CD4-positive, alpha-beta T cell treated with Interleukin-4 for 1 hour (primary cell): ENCODE results near the gene WDR90.
A peak's percentile ranks its signal among the peaks of the same experiment; 100 is the strongest.

Experiments used
- DNase-seq, 2 donors: peaks; one replicate each; pipeline ENCODE4 v3.0.0-alpha.2; 2020 to 2022

WDR90 gene

GRCh38 chr16:710500-711075, 61.4 kb downstream of the WDR90 start:
- DNase-seq: no peak

GRCh38 chr16:711084-711483, 61.9 kb downstream of the WDR90 start:
- no peak for DNase-seq

DNA sequence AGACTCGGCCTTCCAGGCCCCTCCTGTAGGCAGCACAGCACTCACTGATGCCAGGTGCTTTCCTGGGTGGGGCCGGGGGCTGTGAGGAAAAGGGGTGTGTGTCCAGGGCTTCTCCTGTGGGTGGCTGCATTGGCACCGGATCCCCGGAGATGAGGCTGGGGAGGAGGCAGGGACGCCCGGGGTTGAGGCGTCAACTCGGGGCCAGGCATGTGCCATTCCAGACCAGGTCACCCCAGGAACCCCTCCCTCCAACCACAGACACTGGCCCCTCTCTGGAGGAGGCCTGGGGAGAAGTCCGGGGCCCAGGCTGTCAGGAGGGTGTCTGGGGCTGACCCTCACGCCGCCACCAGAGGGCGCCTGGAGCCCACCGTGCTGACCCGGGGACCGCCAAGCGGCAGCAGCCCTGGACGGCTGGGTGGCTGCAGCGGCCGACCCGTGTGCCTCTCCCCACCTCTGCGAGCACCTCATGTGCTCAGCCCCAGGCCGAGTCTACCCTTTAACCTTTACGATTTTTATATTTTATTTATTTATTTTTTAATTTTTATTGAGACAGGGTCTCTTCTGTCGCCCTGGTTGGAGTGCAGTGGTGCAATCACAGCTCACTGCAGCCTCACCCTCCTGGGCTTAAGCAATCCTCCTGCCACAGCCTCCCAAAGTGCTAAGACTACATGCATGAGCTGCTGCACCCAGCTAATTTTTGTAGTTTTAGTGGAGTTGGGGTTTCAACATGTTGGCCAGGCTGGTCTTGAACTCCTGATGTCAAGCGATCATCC, 62.6 kb downstream of the WDR90 start:
- peak; percentile 78 for DNase-seq

DNA sequence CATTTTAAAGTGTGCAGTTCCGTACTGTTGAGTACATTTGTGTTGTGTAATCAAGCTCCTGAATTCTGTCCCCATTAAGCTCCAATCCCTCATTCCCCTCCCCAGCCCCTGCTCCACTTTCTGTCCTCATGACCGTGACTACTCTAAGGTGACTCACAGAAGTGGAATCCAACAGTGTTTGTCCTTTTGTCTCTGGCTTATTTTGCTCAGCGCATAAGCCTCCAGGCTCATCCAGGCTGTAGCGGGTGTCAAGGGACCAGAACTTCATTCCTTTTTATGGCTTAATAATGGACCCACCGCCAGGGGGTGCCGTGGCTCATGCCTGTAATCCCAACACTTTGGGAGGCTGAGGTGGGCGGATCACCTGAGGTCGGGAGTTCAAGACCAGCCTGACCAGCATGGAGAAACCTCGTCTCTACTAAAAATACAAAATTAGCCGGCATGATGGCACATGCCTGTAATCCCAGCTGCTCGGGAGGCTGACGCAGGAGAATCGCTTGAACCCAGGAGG, 63.6 kb downstream of the WDR90 start:
- peak; percentile 40 to 53 for DNase-seq

- no peak for DNase-seq
Measured at GRCh38 chr16:714079-714478, 64.9 kb downstream of the WDR90 start.

DNA sequence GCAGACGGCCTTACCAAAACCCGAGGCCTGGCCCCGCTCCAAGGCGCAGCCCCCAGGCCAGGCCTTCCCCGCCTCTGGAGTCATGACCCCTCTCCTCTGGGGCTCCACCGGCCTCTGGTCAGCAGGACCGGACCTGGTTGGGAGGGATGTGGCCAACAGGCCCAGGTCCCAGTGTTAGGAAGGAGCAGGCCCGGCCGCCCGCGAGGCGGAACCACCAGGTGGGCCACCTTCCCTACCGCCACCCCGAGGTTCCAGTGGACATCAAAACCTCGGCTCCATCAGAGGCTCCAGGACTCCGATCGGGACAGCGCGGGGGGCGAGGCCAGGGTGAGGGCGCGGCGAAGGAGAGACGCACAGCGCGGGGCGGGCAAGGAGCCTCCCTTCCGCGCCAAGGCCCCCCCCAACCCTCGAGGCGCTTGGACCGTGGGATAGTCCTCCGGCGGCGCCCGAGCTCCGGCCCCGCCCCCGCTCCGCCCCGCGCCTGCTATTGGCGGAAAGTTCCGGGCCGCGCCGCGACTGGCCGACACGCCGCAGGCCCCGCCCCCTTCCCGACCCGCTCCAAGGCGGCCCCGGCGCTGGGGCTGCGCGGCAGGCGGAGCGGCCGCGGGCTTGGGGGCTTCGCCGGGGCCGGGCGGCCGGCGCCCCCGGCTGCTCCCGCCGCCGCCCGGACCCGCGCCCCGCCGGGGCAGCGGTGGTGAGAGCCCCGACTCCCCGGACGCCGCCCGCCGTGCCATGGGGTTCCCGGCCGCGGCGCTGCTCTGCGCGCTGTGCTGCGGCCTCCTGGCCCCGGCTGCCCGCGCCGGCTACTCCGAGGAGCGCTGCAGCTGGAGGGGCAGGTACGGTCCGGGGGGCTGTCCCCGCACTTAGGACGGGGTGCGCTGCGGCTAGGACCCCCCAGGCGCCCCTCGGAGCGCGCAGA, 65.7 kb downstream of the WDR90 start, which contains the start of gene METRN:
METRN (plus strand) TSS at position 561 of the 919 bp plus-strand sequence; CDS start at position 733, 172 bp downstream.
- peak; percentile 85 to 88 for DNase-seq

GRCh38 chr16:715477-716199, 66.5 kb downstream of the WDR90 start:
- DNase-seq: no peak

DNA sequence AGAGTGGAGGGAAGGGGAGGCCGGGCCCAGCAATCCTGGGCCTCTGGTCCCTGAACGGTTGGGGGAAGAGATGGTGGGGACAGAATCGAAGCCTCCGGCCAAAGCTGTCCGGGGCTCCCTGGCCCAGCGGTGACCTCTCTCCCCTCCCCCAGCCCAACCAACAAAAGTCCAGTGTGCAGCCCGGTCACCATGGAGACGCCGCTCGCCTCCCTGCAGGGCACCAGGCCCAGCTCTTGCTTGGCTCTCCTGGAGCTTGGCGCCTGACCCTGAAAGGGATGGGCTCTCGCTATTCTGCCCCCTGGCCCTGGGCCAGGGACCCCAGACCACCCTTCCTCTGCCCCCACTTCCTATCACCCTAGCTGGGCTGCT, 67.0 kb downstream of the WDR90 start:
- DNase-seq: no peak

- DNase-seq: no peak
Measured at GRCh38 chr16:716768-717325, 67.7 kb downstream of the WDR90 start.
